ENCODE results near the gene GABRG3. TPM values are rescaled to one million over a fixed set of nuclear protein-coding genes. Genes with fewer than 3 reads are reported as not detected.

GABRG3 gene
- total RNA-seq, 4 donors from 2014 or later, result 0.67 to 3.0 TPM; not detected in 2

DNA sequence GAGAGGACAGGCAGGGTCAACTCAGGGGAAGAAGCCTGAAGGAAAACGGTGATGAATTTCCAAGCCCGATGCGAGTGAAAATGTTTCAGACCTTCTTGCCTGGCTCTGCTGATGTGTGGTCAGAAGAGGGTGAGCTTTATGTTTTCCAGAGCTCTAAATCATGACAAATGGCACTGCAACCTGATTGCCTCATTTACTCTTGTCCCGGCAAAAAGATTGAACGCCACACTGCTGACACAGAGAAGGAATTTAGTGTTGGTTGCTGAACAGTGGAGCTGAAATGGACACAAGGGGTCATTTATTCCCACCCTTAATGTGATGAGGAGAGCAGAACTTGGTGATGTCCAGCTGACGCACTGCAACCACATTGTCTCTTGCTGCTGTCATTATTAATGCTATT lies 36.1 kb upstream of the GABRG3 start:
- Histone ChIP-seq H3K9me3 (no peaks in the 10 kb centered on the region), H3K4me1 (no peaks in the 10 kb centered on the region), H3K27me3 (no peaks in the 10 kb centered on the region), H3K4me3 (replicated peaks in 1 of 3) (no peak overlapping the region), H3K27ac (no peak overlapping the region), H3K36me3 (no peaks in the 10 kb centered on the region)
- WGBS, 2 donors, result 83 to 87% methylated on average over 6 of the region's 6 CpGs
- TF ChIP-seq POLR2A (IDR thresholded peaks at IDR 0.05), result no peak
- TF ChIP-seq, protein P1, sequence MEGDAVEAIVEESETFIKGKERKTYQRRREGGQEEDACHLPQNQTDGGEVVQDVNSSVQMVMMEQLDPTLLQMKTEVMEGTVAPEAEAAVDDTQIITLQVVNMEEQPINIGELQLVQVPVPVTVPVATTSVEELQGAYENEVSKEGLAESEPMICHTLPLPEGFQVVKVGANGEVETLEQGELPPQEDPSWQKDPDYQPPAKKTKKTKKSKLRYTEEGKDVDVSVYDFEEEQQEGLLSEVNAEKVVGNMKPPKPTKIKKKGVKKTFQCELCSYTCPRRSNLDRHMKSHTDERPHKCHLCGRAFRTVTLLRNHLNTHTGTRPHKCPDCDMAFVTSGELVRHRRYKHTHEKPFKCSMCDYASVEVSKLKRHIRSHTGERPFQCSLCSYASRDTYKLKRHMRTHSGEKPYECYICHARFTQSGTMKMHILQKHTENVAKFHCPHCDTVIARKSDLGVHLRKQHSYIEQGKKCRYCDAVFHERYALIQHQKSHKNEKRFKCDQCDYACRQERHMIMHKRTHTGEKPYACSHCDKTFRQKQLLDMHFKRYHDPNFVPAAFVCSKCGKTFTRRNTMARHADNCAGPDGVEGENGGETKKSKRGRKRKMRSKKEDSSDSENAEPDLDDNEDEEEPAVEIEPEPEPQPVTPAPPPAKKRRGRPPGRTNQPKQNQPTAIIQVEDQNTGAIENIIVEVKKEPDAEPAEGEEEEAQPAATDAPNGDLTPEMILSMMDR (IDR thresholded peaks at IDR 0.05), result no peak
- intact Hi-C loops (cut with DNase I), result no loop called here
- DNase-seq, result no peak

DNA sequence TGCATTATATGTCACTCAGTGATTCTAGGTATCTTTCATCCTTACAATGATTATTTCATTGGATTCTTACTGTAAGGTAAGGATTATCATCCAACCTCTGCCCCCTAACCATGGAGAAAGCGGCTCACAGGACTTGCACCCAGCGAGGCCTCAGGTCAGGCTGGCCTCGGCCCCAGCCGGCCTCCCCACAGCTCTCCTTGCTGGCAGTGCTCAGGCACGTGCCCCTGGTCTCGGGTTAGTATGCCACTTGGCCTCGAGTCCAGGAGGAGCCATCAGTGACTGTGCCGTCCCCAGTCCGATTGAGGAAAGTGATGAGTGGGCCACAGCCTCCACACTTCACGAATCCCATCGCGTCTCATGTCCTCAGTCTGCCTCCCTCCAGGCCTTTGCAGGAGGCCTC lies 35.7 kb upstream of the GABRG3 start:
- 91 to 94% methylated on average over 12 of the region's 12 CpGs for WGBS, 2 donors
- DNase-seq, result no peak
- no peaks in the 10 kb centered on the region for H3K9me3 ChIP-seq
- H3K27me3 ChIP-seq, result no peaks in the 10 kb centered on the region
- TF ChIP-seq, protein P1 (IDR thresholded peaks at IDR 0.05), result no peak
- no peak for TF ChIP-seq POLR2A (IDR thresholded peaks at IDR 0.05)
- H3K4me1 ChIP-seq, result no peaks in the 10 kb centered on the region
- H3K27ac ChIP-seq, result no peak overlapping the region
- no peak overlapping the region for H3K4me3 ChIP-seq (replicated peaks in 1 of 3)
- intact Hi-C loops (cut with DNase I), result no loop called here
- no peaks in the 10 kb centered on the region for H3K36me3 ChIP-seq

DNA sequence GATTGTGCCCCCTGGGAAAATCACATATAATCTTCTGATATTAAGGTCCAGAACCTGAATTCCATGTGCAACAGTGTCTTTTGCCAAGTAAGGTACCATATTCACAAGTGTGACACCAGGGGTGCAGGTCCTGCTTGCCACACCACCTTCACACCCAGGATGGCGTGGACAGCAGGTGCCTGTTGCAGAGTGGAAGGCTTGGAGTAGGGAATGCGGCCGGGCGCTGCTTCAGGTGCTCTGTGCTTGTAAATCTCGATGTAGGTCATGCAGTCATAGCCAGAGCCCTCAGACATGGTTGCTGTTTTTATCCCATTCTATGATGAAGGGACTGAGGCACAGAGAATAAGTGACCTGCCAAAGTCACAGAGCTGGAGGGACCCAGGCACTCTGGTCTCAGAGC lies 34.5 kb upstream of the GABRG3 start:
- Histone ChIP-seq H3K4me3 (replicated peaks in 1 of 3) (no peak overlapping the region), H3K4me1 (no peaks in the 10 kb centered on the region), H3K9me3 (no peaks in the 10 kb centered on the region), H3K27ac (no peak overlapping the region), H3K27me3 (no peaks in the 10 kb centered on the region), H3K36me3 (no peaks in the 10 kb centered on the region)
- intact Hi-C loops (cut with DNase I), result no loop called here
- no peak for DNase-seq
- 89 to 90% methylated on average over 2 to 5 of the region's 5 CpGs for WGBS, 2 donors
- TF ChIP-seq POLR2A (IDR thresholded peaks at IDR 0.05), result no peak
- TF ChIP-seq, protein P1 (IDR thresholded peaks at IDR 0.05), result no peak

DNA sequence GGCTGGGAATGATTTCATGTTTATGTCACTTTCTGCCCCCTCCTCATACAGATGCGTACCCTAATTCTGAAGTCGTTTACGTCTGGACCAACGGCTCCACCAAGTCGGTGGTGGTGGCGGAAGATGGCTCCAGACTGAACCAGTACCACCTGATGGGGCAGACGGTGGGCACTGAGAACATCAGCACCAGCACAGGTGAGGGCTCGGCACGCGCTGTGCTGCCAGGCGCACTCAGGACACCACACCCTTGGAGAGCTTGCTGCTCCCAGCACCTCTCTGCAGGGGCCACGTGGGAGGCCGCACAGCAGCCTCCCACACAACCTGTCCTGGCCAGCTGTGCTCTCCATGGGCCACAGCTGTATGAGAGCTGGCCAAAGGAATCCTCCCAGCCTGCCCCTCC lies 33.8 kb upstream of the GABRG3 start:
- Histone ChIP-seq H3K27ac (no peak overlapping the region), H3K4me3 (replicated peaks in 1 of 3) (no peak overlapping the region), H3K27me3 (no peaks in the 10 kb centered on the region), H3K4me1 (no peaks in the 10 kb centered on the region), H3K9me3 (no peaks in the 10 kb centered on the region), H3K36me3 (no peaks in the 10 kb centered on the region)
- no peak for DNase-seq
- 87 to 95% methylated on average over 11 to 12 of the region's 13 CpGs for WGBS, 2 donors
- TF ChIP-seq, protein P1 (IDR thresholded peaks at IDR 0.05), result no peak
- TF ChIP-seq POLR2A (IDR thresholded peaks at IDR 0.05), result no peak
- intact Hi-C loops (cut with DNase I), result no loop called here

DNA sequence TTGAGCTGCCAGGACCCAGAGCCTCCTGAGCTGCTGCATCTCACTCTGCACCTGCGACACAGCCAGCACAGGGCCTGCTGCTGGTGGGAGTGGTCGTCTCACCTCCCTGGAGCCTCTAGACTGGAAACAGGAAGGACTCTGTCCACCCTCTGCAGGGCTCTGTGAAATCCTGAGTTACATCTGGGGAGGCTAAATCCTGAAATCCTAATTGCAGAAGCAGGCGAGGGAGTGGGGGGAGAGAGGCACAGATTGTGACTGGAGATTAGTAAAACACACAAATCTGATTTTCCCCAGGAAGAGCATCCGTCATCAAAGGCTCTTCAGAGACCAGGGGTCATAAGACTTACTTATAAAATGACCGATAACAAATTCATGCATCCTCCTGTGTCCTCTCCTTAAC lies 31.6 kb upstream of the GABRG3 start:
- 47 to 78% methylated on average over 4 to 5 of the region's 5 CpGs for WGBS, 2 donors
- H3K27me3 ChIP-seq, result no peaks in the 10 kb centered on the region
- H3K36me3 ChIP-seq, result no peaks in the 10 kb centered on the region

More for the DNA sequence above, 31.6 kb upstream of the GABRG3 start:
- TF ChIP-seq POLR2A (IDR thresholded peaks at IDR 0.05), result no peak
- TF ChIP-seq, protein P1 (IDR thresholded peaks at IDR 0.05), result no peak
- no peak for DNase-seq
- Histone ChIP-seq H3K9me3 (no peaks in the 10 kb centered on the region), H3K27ac (no peak overlapping the region), H3K4me1 (no peaks in the 10 kb centered on the region), H3K4me3 (replicated peaks in 1 of 3) (no peak overlapping the region)
- intact Hi-C loops (cut with DNase I), result no loop called here
